ENCODE results near the gene CES3. TPM values are rescaled to one million over a fixed set of nuclear protein-coding genes. Genes with fewer than 3 reads are reported as not detected.
"Not testable (repeated sequence)": the region's sequence is repeated elsewhere in the genome, so short reads cannot be mapped to it uniquely, and the experiment has no call there.

Gene CES3
- total RNA-seq, 2 experiments from 2014 or later: 2.3 to 4.5 TPM

GRCh38 chr16:66970775-66971720, 10.0 kb downstream of the CES3 start:
- H3K9me3 Mint-ChIP-seq (ENCODE audit: low read depth): no peaks in the 10 kb centered on the region
- no peak overlapping the region for H3K27ac Mint-ChIP-seq
- H3K36me3 Mint-ChIP-seq: no peaks in the 10 kb centered on the region
- ATAC-seq (no peak), DNase-seq (no peak)
- CTCF ChIA-PET: interaction anchor here (0.7 to 10.5 kb wide), 6 partner anchors 12 to 184 kb away, joined by 3 to 86 read pairs (median 6); partner anchors contain the start of gene CES3
- peaks cover 16% of the 10 kb centered on the region for H3K4me1 Mint-ChIP-seq
- no peaks in the 10 kb centered on the region for H3K27me3 Mint-ChIP-seq
- H3K4me3 Mint-ChIP-seq: no peak overlapping the region

DNA sequence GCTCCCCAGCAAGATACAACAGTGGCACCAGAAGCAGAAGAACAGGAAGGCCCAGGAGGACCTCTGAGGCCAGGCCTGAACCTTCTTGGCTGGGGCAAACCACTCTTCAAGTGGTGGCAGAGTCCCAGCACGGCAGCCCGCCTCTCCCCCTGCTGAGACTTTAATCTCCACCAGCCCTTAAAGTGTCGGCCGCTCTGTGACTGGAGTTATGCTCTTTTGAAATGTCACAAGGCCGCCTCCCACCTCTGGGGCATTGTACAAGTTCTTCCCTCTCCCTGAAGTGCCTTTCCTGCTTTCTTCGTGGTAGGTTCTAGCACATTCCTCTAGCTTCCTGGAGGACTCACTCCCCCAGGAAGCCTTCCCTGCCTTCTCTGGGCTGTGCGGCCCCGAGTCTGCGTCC, 11.9 kb downstream of the CES3 start:
- peaks cover 28% of the 10 kb centered on the region for H3K4me1 Mint-ChIP-seq
- DNase-seq: no peak
- H3K36me3 Mint-ChIP-seq: no peaks in the 10 kb centered on the region
- no peak overlapping the region for H3K27ac Mint-ChIP-seq
- H3K27me3 Mint-ChIP-seq: no peaks in the 10 kb centered on the region
- H3K4me3 Mint-ChIP-seq: no peak overlapping the region
- no peaks in the 10 kb centered on the region for H3K9me3 Mint-ChIP-seq (ENCODE audit: low read depth)
- CTCF ChIA-PET: interaction anchor here (0.8 to 10.5 kb wide), 5 partner anchors 8 to 187 kb away, joined by 5 to 86 read pairs (median 5); partner anchors contain the start of genes CES3, FBXL8 and TRADD
- no peak for ATAC-seq

GRCh38 chr16:66973716-66974115, 12.7 kb downstream of the CES3 start:
- Mint-ChIP-seq H3K27ac (no peak overlapping the region), H3K27me3 (no peaks in the 10 kb centered on the region), H3K4me1 (peaks cover 36% of the 10 kb centered on the region), H3K9me3 (ENCODE audit: low read depth) (no peaks in the 10 kb centered on the region), H3K4me3 (no peak overlapping the region), H3K36me3 (no peaks in the 10 kb centered on the region)
- ATAC-seq (no peak), DNase-seq (no peak)
- CTCF ChIA-PET: interaction anchor here (0.8 to 10.5 kb wide), 5 partner anchors 9 to 186 kb away, joined by 3 to 86 read pairs (median 5); partner anchors contain the start of genes CES3, FBXL8 and TRADD

- not testable (repeated sequence) for H3K27me3 Mint-ChIP-seq; H3K36me3 Mint-ChIP-seq; ATAC-seq; DNase-seq; H3K9me3 Mint-ChIP-seq (ENCODE audit: low read depth)
- Mint-ChIP-seq H3K4me3 (peak overlapping the region; percentile 75), H3K27ac (peak overlapping the region; percentile 82), H3K4me1 (peaks cover 42% of the 10 kb centered on the region)
- CTCF ChIA-PET: interaction anchor here (0.6 to 10.5 kb wide), 13 partner anchors 9 to 211 kb away, joined by 3 to 86 read pairs (median 6); partner anchors contain the start of genes B3GNT9 and CES3
Observed at GRCh38 chr16:66974156-66974931, 13.3 kb downstream of the CES3 start.

GRCh38 chr16:66974932-66975246, 13.8 kb downstream of the CES3 start:
- not testable (repeated sequence) for H3K9me3 Mint-ChIP-seq (ENCODE audit: low read depth); ATAC-seq; H3K36me3 Mint-ChIP-seq; H3K27me3 Mint-ChIP-seq
- DNase-seq: peak; percentile 77
- H3K27ac Mint-ChIP-seq: peak overlapping the region; percentile 82
- H3K4me3 Mint-ChIP-seq: peak overlapping the region; percentile 75
- H3K4me1 Mint-ChIP-seq: peaks cover 44% of the 10 kb centered on the region
- CTCF ChIA-PET: interaction anchor here (0.6 to 10.5 kb wide), 12 partner anchors 9 to 210 kb away, joined by 3 to 86 read pairs (median 8); partner anchors contain the start of genes B3GNT9 and CES3

DNA sequence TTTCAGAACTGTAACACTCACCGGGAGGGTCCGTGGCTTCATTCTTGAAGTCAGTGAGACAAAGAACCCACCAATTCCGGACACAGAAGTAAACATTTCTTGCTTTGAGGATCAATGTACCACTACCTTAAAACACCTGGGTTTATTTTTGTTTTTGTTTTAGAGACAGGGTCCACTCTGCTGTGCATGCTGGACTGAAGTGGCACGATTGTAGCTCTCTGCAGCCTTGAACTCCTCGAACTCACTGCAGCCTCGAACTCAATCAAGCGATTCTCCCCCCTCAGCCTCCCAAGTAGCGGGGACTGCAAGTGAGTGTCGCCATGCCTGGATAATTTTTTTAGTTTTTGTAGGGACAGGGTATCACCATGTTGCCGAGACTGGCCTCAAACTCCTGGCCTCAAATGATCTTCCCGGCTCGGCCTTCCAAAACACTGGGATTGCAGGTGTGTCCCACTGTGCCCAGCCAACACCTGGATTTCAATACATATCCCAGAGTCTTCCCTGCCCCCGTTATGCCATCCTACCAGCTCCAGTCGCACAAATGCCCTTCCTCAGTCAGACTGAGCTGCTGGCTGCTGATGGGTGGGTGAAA, 14.3 kb downstream of the CES3 start:
- peak overlapping the region; percentile 75 for H3K4me3 Mint-ChIP-seq
- no peaks in the 10 kb centered on the region for H3K9me3 Mint-ChIP-seq (ENCODE audit: low read depth)
- no peaks in the 10 kb centered on the region for H3K36me3 Mint-ChIP-seq
- ATAC-seq: no peak
- DNase-seq: no peak
- no peaks in the 10 kb centered on the region for H3K27me3 Mint-ChIP-seq
- CTCF ChIA-PET: interaction anchor here (0.6 to 10.5 kb wide), 22 partner anchors 8 to 210 kb away, joined by 3 to 86 read pairs (median 4); partner anchors contain the start of genes CES3 and NOL3
- H3K27ac Mint-ChIP-seq: peak overlapping the region; percentile 82
- H3K4me1 Mint-ChIP-seq: peaks cover 47% of the 10 kb centered on the region

DNA sequence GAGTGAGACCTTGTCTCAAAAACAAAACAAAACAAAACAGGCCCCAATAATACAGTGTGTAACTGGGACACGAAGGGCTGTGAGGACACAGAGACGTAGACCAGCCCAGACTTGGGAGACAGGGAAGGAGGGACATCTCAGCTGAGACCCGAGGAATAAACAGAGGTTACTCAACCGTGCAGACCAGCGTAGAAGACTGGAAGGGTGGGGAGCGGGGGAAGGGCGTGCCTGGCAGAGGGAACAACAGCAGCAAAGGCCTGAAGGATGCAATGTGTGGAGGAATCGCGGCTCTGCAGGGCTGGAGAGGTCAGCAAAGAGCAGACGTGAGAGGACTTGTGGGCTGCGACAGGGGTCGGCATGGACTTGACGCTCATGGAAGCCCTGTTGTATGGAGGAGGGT, 15.7 kb downstream of the CES3 start:
- CTCF ChIA-PET: interaction anchor here (0.9 to 10.5 kb wide), 21 partner anchors 12 to 209 kb away, joined by 3 to 86 read pairs (median 7); partner anchors contain the start of genes CBFB, CES3 and NOL3
- H3K4me3 Mint-ChIP-seq: no peak overlapping the region
- no peak overlapping the region for H3K27ac Mint-ChIP-seq

DNA sequence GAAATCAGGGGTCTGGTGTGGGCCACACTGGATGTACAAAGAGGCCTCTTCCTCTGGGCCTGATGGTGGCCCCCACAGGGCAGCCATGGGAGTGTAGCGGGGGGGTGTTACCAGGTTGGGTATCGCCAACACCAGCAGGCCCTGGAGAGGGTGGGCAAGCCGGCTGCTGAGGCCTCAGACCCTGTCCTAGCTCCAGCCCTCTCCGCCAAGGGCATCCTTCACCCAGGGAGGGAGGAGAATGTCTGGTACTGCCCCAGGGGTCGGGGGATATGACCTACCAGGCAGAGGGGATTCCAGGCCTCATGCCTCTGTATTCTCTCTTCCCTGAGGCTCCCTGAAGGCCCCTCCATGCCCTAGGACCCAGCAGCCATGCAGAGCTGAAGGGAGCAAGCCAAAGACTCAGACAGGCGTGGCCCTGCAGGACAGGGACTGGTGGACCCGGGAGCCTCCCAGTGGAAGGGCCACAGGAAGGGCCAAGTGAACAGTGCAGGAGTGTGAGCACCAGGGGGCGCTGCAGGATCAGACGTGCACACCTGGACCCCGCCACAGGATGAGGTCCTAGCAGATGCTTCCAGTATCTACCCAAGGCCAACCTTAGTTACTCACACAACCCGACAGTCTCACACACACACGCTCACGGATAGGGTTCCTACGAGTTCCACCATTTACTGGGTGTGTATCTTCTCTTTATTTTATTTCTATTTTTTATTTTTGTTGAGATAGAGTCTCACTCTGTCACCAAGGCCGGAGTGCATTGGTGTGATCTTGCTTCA, 16.5 kb downstream of the CES3 start:
- peak; percentile 93 for DNase-seq
- Mint-ChIP-seq H3K4me1 (peaks cover 57% of the 10 kb centered on the region), H3K9me3 (ENCODE audit: low read depth) (no peaks in the 10 kb centered on the region), H3K27me3 (no peaks in the 10 kb centered on the region), H3K27ac (peak overlapping the region; percentile 75), H3K36me3 (peaks cover 2% of the 10 kb centered on the region), H3K4me3 (no peak overlapping the region)
- CTCF ChIA-PET: interaction anchor here (0.7 to 10.5 kb wide), 29 partner anchors 11 to 208 kb away, joined by 3 to 86 read pairs (median 5); partner anchors contain the start of genes CBFB, CES3, CES4A and FBXL8
- ATAC-seq: peak; percentile 99

More for the DNA sequence above, 15.7 kb downstream of the CES3 start:
- Mint-ChIP-seq H3K36me3 (peaks cover 2% of the 10 kb centered on the region), H3K9me3 (ENCODE audit: low read depth) (no peaks in the 10 kb centered on the region), H3K27me3 (no peaks in the 10 kb centered on the region), H3K4me1 (peaks cover 51% of the 10 kb centered on the region)
- ATAC-seq (no peak), DNase-seq (no peak)

- no peak for ATAC-seq
- Mint-ChIP-seq H3K4me3 (no peak overlapping the region), H3K36me3 (peaks cover 6% of the 10 kb centered on the region), H3K27ac (no peak overlapping the region), H3K27me3 (no peaks in the 10 kb centered on the region), H3K4me1 (peaks cover 71% of the 10 kb centered on the region), H3K9me3 (ENCODE audit: low read depth) (no peaks in the 10 kb centered on the region)
- DNase-seq: no peak
- CTCF ChIA-PET: interaction anchor here (0.8 to 10.5 kb wide), 17 partner anchors 12 to 206 kb away, joined by 3 to 86 read pairs (median 6); partner anchors contain the start of genes CBFB, CES3, FBXL8 and TRADD
Observed at GRCh38 chr16:66979011-66979717, 18.1 kb downstream of the CES3 start.

- Mint-ChIP-seq H3K9me3 (ENCODE audit: low read depth) (no peaks in the 10 kb centered on the region), H3K36me3 (peaks cover 14% of the 10 kb centered on the region), H3K4me1 (peaks cover 72% of the 10 kb centered on the region), H3K27me3 (no peaks in the 10 kb centered on the region), H3K27ac (peak overlapping the region; percentile 94), H3K4me3 (no peak overlapping the region)
- no peak for ATAC-seq
- no peak for DNase-seq
- CTCF ChIA-PET: interaction anchor here (1.2 to 4.7 kb wide), 11 partner anchors 8 to 202 kb away, joined by 3 to 34 read pairs (median 5); partner anchors contain the start of genes CES3, FBXL8 and TRADD
Observed at GRCh38 chr16:66983033-66983432, 22.0 kb downstream of the CES3 start.

DNA sequence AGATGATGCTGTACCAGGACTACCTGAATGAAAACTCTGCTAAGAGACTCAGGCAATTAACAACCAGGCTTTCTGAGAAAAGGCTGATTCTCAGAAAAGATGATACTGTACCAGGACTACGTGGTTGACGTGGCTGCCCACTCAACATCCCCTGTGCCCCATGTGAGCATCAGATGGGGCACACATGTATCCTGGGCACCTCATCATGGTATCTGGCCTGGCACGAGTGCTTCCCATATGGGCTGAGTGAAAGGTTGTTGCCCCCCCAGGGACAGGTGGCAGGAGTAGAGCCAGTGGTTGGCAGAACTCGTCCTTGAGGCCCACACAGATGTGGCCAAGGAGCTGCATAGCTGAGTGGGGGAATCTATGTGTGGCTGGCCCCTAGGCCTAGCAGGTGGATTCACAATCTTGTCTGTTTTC, 23.8 kb downstream of the CES3 start:
- Mint-ChIP-seq H3K27me3 (no peaks in the 10 kb centered on the region), H3K4me3 (no peak overlapping the region), H3K4me1 (peaks cover 65% of the 10 kb centered on the region), H3K36me3 (peaks cover 15% of the 10 kb centered on the region), H3K9me3 (ENCODE audit: low read depth) (no peaks in the 10 kb centered on the region), H3K27ac (peak overlapping the region; percentile 94)
- peak; percentile 87 for DNase-seq
- ATAC-seq: peak; percentile 87
- CTCF ChIA-PET: interaction anchor here (0.9 to 4.7 kb wide), 11 partner anchors 10 to 200 kb away, joined by 3 to 34 read pairs (median 6); partner anchors contain the start of genes FBXL8, PHAF1 and TRADD

Data from activated CD8-positive, alpha-beta memory T cell treated with anti-CD3 and anti-CD28 coated beads, Interleukin-2, amount 10 ng/mL, durations not matched to agents 7 days and 5 days (primary cell).